ENCODE measurements around the gene MCC. TPM values are rescaled to one million over a fixed set of nuclear protein-coding genes. Genes with fewer than 3 reads are reported as not detected.

Gene MCC
- total RNA-seq, 1 experiment from 2014 or later, result 7.6 TPM

DNA sequence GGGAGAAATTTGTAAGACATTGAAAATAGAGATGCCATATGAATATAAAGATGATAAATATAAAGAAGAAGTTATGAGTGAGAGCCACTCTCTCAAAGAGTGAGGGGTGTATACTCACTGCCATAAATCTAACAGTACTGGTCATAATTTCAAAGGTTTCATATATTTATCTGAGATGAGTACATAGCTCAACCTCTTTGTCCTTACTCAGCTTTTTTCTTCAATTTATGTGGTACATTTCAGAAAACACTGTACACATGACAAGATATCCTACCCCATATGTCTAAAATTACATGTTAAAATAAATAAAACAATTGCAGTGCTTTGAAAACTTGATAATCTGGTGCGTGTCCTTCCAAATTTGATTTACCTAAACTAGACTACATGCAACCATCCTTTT lies 5.2 kb upstream of the MCC start:
- Mint-ChIP-seq H3K9me3 (peaks cover 29 to 36% of the 10 kb centered on the region in 2 experiments), H3K4me1 (0 out of 4 replicates have a peak, but pooled peaks cover 0 to 3% of the 10 kb centered on the region in 2 experiments), H3K4me3 (no peak overlapping the region), H3K27me3 (ENCODE audit: low read depth) (peaks cover 37% of the 10 kb centered on the region), H3K36me3 (ENCODE audit: insufficient read depth in 1 of 3, low read depth in 3 of 3) (peaks cover 16 to 28% (median 18%) of the 10 kb centered on the region in 3 experiments), H3K27ac (no peak overlapping the region)
- Histone ChIP-seq H4K5ac (ENCODE audit: insufficient read length, low read depth, low read length) (no peak overlapping the region), H3K79me2 (ENCODE audit: insufficient read depth, low read length) (no peaks in the 10 kb centered on the region), H4K8ac (replicated peaks; ENCODE audit: insufficient read length, low read depth, low read length) (no peak overlapping the region), H2BK12ac (ENCODE audit: insufficient read length, low read depth, low read length) (no peak overlapping the region), H3K23ac (ENCODE audit: insufficient read length, low read depth, low read length) (no peak overlapping the region), H3K4me2 (ENCODE audit: insufficient read depth, insufficient read length, low read length) (no peak overlapping the region), H3K27ac (ENCODE audit: insufficient read length, low read depth, low read length) (no peak overlapping the region), H3K23me2 (ENCODE audit: insufficient read length, low read depth, low read length, poor library complexity, severe bottlenecking) (peaks cover 4% of the 10 kb centered on the region), H3K18ac (ENCODE audit: insufficient read length, low read depth, low read length) (no peak overlapping the region), H3K9ac (ENCODE audit: extremely low read depth, insufficient read length, low read length) (no peak overlapping the region), H2AFZ (ENCODE audit: low read length) (no peak overlapping the region), H3K14ac (ENCODE audit: insufficient read depth, low read length) (no peak overlapping the region), H3K27me3 (ENCODE audit: insufficient read depth, low read length) (peaks cover 6% of the 10 kb centered on the region), H3K9me3 (ENCODE audit: control insufficient read depth, low read depth, low read length) (peaks cover 13% of the 10 kb centered on the region), H4K20me1 (ENCODE audit: control insufficient read depth, insufficient read depth, insufficient read length) (no peaks in the 10 kb centered on the region), H3K56ac (ENCODE audit: insufficient read length, low read depth, low read length) (no peak overlapping the region), H3T11ph (ENCODE audit: low read length) (no peak overlapping the region), H2BK120ac (ENCODE audit: low read depth, low read length, poor library complexity, severe bottlenecking) (no peak overlapping the region), H2BK5ac (ENCODE audit: insufficient read length, low read length) (no peak overlapping the region), H3K4ac (ENCODE audit: low read depth, low read length) (no peak overlapping the region), H2AK5ac (ENCODE audit: insufficient read length, low read length) (no peak overlapping the region), H3K79me1 (ENCODE audit: insufficient read depth, low read depth, low read length, poor library complexity, severe bottlenecking) (no peaks in the 10 kb centered on the region), H2BK15ac (ENCODE audit: low read depth, low read length) (no peak overlapping the region), H3K4me1 (ENCODE audit: insufficient read depth, low read length) (0 out of 2 replicates have a peak, but pooled peaks cover 2% of the 10 kb centered on the region), H4K91ac (ENCODE audit: insufficient read length, low read depth, low read length) (no peak overlapping the region), H2BK20ac (ENCODE audit: low read depth, low read length, poor library complexity, severe bottlenecking) (no peak overlapping the region)
- no CpG with 5 or more reads among the region's 1 CpG for WGBS (ENCODE audit: extremely low coverage, insufficient read length, low lambda C conversion rate)
- TF ChIP-seq, protein P1, sequence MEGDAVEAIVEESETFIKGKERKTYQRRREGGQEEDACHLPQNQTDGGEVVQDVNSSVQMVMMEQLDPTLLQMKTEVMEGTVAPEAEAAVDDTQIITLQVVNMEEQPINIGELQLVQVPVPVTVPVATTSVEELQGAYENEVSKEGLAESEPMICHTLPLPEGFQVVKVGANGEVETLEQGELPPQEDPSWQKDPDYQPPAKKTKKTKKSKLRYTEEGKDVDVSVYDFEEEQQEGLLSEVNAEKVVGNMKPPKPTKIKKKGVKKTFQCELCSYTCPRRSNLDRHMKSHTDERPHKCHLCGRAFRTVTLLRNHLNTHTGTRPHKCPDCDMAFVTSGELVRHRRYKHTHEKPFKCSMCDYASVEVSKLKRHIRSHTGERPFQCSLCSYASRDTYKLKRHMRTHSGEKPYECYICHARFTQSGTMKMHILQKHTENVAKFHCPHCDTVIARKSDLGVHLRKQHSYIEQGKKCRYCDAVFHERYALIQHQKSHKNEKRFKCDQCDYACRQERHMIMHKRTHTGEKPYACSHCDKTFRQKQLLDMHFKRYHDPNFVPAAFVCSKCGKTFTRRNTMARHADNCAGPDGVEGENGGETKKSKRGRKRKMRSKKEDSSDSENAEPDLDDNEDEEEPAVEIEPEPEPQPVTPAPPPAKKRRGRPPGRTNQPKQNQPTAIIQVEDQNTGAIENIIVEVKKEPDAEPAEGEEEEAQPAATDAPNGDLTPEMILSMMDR (conservative IDR thresholded peaks at IDR 0.05), result no peak
- no peak for DNase-seq

All from H9 (cell line).